Adipocyte (in vitro differentiated cells): ENCODE measurements around the gene P2RY8.
"Not testable (repeated sequence)": the region's sequence is repeated elsewhere in the genome, so short reads cannot be mapped to it uniquely, and the experiment has no call there.

Experiments used
- DNase-seq: peaks from one replicate; pipeline ENCODE4 v3.0.0-alpha.2; 2015; ENCODE audit warnings: low read depth
- H3K27me3 ChIP-seq: replicated peaks from 2 replicates; pipeline ENCODE4 v1.7.0; 2013; ENCODE audit warnings: mild to moderate bottlenecking, low read length, moderate library complexity; ENCODE audit not compliant: control insufficient read depth, insufficient read depth
- H3K36me3 ChIP-seq: 2 replicates; pipeline ENCODE4 v1.7.0; 2013; ENCODE audit warnings: low read length, mild to moderate bottlenecking, moderate library complexity; ENCODE audit not compliant: control insufficient read depth, insufficient read depth, severe bottlenecking
- H3K4me1 ChIP-seq: 2 replicates; pipeline ENCODE4 v1.7.0; 2013; ENCODE audit warnings: mild to moderate bottlenecking, low read length, moderate library complexity; ENCODE audit not compliant: control insufficient read depth, insufficient read depth
- H3K4me3 ChIP-seq: 2 replicates; pipeline ENCODE4 v1.7.0; 2013; ENCODE audit warnings: mild to moderate bottlenecking, low read length, moderate library complexity
- H3K9ac ChIP-seq: 2 replicates; pipeline ENCODE4 v1.7.0; 2013; ENCODE audit warnings: mild to moderate bottlenecking, low read length, moderate library complexity
- H3K9me3 ChIP-seq: 2 replicates; pipeline ENCODE4 v1.7.0; 2013; ENCODE audit warnings: mild to moderate bottlenecking, low read length, moderate library complexity; ENCODE audit not compliant: control insufficient read depth

Gene P2RY8

GRCh38 chrX:1430451-1430850, 106.5 kb downstream of the P2RY8 start:
- Histone ChIP-seq H3K4me1 (no peaks in the 10 kb centered on the region), H3K27me3 (no peaks in the 10 kb centered on the region), H3K9ac (no peak overlapping the region), H3K4me3 (no peak overlapping the region), H3K36me3 (peaks cover 18% of the 10 kb centered on the region), H3K9me3 (no peaks in the 10 kb centered on the region)
- no peak for DNase-seq

- Histone ChIP-seq H3K4me1 (no peaks in the 10 kb centered on the region), H3K9ac (no peak overlapping the region), H3K27me3 (no peaks in the 10 kb centered on the region), H3K4me3 (no peak overlapping the region), H3K36me3 (peaks cover 24% of the 10 kb centered on the region), H3K9me3 (no peaks in the 10 kb centered on the region)
- no peak for DNase-seq
Measured at GRCh38 chrX:1427756-1428155, 109.2 kb downstream of the P2RY8 start.

DNA sequence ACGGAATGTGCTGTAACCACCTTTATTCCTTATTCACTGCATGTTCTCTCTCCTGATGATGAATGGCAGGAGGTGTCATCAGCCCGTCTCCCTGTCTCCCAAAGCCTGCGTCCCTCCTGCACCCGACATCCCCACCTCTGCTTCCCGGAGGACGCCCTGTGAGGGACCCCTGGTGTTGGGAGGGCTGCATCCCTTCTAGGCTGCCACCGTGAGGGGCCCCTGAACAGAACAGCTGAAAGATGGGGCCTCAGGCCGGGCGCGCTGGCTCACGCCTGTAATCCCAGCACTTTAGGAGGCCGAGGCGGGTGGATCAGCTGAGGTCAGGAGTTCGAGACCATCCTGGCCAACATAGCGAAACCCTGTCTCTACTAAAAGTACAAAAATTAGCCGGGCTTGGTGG, 110.7 kb downstream of the P2RY8 start:
- DNase-seq, H3K4me3 ChIP-seq, H3K9me3 ChIP-seq, H3K9ac ChIP-seq, H3K4me1 ChIP-seq, H3K27me3 ChIP-seq: not testable (repeated sequence)
- peaks cover 33% of the 10 kb centered on the region for H3K36me3 ChIP-seq

DNA sequence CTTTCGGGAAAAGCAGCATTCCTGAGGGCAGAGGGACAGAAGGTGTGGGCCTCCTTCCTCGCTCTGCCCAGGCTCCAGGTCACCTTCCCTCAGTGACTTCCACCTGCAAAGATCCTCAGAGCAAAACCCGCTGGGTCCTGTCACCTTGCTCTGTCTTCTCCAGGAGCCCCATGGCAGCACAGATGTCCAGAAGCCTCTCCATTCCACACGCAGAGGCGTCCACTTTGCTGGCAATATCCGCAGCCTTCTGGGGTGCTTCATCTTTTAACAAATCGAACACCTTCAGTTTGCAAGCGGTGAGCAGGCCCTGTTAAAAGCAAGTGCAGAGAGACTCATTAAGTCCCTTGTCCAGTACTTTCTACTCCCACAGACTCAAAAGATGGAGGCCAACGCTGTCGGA, 111.6 kb downstream of the P2RY8 start:
- H3K9me3 ChIP-seq: peaks cover 8% of the 10 kb centered on the region
- DNase-seq: no peak
- H3K36me3 ChIP-seq: peaks cover 36% of the 10 kb centered on the region
- H3K27me3 ChIP-seq: no peaks in the 10 kb centered on the region
- H3K9ac ChIP-seq: no peak overlapping the region
- H3K4me1 ChIP-seq: no peaks in the 10 kb centered on the region
- H3K4me3 ChIP-seq: no peak overlapping the region

DNA sequence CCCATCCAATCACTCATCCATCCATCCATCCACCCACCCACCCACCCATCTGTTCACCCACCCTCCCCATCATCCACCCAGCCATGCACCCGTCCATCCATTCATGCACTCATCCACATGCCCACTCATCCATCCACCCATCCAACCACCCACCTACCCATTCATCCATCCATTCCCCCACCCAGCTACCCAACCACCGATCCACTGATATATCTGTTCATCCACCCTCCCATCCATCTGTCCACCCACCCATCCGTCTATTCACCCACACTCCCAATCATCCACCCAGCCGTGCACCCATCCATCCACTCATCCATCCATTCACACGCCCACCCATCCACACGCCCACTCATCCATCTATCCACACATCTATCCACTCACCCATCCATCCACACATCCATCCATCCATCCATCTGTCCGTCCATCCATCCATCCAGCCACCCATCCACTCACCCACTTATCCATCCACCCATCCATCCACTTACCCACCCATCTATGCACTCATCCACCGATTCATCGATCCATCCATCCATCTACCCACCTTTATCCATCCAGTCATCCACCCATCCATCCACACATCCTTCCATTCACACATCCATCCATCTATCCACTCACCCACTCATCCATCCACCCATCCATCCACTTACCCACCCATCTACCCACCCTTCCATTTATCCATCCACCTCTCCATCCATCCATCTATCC, 112.7 kb downstream of the P2RY8 start:
- H3K36me3 ChIP-seq: peaks cover 36% of the 10 kb centered on the region
- no peak overlapping the region for H3K4me3 ChIP-seq

DNA sequence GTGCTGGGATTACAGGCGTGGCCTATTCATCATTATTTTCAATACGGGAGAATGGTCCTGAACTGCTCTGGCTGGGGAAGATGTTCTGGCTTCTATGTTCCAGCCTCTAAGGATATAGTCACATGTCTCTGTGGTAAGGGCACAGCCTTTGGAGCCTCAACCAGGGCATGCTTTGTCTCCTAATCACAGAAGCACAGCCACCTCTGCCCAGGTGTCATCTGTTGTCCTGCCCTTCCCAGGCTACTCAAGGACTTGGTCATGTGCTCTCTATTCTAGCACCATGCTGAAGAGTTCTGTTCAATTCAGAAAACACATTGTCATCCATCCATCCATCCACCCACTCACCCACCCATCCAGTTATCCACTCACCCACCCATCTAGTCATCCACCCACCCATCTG, 113.8 kb downstream of the P2RY8 start:
- Histone ChIP-seq H3K4me3 (no peak overlapping the region), H3K4me1 (no peaks in the 10 kb centered on the region), H3K9ac (no peak overlapping the region), H3K9me3 (peaks cover 8% of the 10 kb centered on the region), H3K27me3 (no peaks in the 10 kb centered on the region), H3K36me3 (peaks cover 42% of the 10 kb centered on the region)
- DNase-seq: no peak

More for the DNA sequence above, 112.7 kb downstream of the P2RY8 start:
- H3K27me3 ChIP-seq: no peaks in the 10 kb centered on the region
- H3K9ac ChIP-seq: no peak overlapping the region
- DNase-seq: no peak
- peaks cover 8% of the 10 kb centered on the region for H3K9me3 ChIP-seq
- no peaks in the 10 kb centered on the region for H3K4me1 ChIP-seq

DNA sequence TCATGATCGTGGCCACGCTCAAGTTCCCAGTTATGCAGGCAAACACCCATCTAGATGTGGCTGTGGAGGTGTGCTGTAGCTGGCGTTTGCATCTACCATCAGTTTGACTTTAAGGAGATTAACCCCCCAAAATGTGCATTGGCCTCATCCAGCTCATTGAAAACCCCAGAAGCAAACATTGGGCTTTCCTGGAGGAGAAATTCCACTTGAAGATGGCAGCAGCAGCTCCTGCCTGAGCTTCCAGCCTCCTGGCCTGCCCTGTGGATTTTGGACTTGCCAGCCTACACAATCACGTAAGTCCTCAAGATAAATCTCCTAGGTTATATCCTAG, 114.9 kb downstream of the P2RY8 start:
- DNase-seq: no peak
- H3K9ac ChIP-seq: no peak overlapping the region
- no peaks in the 10 kb centered on the region for H3K4me1 ChIP-seq
- no peaks in the 10 kb centered on the region for H3K27me3 ChIP-seq
- no peak overlapping the region for H3K4me3 ChIP-seq
- peaks cover 46% of the 10 kb centered on the region for H3K36me3 ChIP-seq
- peaks cover 8% of the 10 kb centered on the region for H3K9me3 ChIP-seq

- no peak overlapping the region for H3K9ac ChIP-seq
- DNase-seq: no peak
- no peaks in the 10 kb centered on the region for H3K27me3 ChIP-seq
- H3K4me3 ChIP-seq: no peak overlapping the region
- peaks cover 49% of the 10 kb centered on the region for H3K36me3 ChIP-seq
- H3K9me3 ChIP-seq: peaks cover 8% of the 10 kb centered on the region
- H3K4me1 ChIP-seq: no peaks in the 10 kb centered on the region
Measured at GRCh38 chrX:1421433-1422134, 115.4 kb downstream of the P2RY8 start.

DNA sequence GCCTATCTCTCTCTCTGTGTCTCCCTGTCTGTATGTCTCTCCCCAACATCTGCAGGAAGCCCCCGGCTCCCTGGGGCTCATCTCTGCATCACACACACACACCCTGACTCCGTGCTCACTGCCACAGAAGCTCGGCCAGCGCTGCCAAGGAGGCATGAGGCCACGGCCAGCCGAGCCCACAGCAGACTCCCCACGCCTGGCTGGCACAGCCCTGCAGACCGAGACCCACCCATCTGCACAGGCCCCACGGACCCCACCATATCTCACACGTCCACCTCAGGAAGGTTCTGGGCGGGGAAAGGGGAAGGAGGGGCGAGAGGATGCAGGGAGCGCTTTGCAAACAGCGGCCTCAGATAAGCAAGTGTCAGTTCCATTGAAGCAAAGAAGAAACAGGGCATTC, 116.6 kb downstream of the P2RY8 start:
- Histone ChIP-seq H3K4me1 (no peaks in the 10 kb centered on the region), H3K9me3 (peaks cover 8% of the 10 kb centered on the region), H3K27me3 (no peaks in the 10 kb centered on the region), H3K36me3 (peaks cover 57% of the 10 kb centered on the region), H3K4me3 (no peak overlapping the region), H3K9ac (no peak overlapping the region)
- no peak for DNase-seq

GRCh38 chrX:1419545-1420355, 117.2 kb downstream of the P2RY8 start:
- H3K9ac ChIP-seq: no peak overlapping the region
- H3K4me1 ChIP-seq: no peaks in the 10 kb centered on the region
- H3K4me3 ChIP-seq: no peak overlapping the region
- H3K27me3 ChIP-seq: no peaks in the 10 kb centered on the region
- DNase-seq: no peak
- peaks cover 52% of the 10 kb centered on the region for H3K36me3 ChIP-seq
- H3K9me3 ChIP-seq: peaks cover 8% of the 10 kb centered on the region

DNA sequence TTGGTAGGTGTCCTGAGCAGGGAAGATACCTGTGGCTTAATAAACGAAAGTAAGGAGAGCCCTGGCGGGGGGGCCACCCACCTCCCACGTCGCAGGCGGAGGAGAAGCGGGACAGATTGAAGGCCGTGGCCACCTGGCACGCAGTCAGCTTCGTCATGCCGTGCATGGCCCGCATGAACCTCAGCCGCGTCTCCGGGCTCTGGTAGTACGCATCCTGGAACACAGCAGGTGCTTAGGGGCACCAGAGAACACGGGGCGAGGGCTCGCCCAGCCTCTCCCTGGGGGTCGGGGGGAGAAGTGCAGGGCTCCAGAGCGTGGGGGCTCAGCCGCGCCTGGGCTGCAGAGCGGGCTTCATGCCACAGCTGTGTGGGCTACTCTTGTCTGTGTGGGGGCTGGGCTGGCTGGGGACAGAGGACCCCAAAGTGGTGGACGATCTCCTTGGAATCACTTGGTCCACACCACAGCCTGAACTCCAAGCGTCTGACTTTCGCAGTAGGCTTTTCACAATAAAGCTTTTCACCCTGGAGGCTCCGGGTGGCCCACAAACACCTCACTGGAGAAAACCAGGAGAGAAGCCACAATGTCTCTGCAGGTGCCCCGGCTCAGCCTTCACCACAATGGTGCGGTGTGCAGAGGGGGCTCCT, 118.0 kb downstream of the P2RY8 start:
- peaks cover 8% of the 10 kb centered on the region for H3K9me3 ChIP-seq
- H3K36me3 ChIP-seq: peaks cover 56% of the 10 kb centered on the region

More for the DNA sequence above, 118.0 kb downstream of the P2RY8 start:
- no peaks in the 10 kb centered on the region for H3K27me3 ChIP-seq
- no peak overlapping the region for H3K9ac ChIP-seq
- H3K4me3 ChIP-seq: no peak overlapping the region
- DNase-seq: no peak
- H3K4me1 ChIP-seq: no peaks in the 10 kb centered on the region
